HL-60/S4 treated with retinoic acid at 250 ng/mL for 4 days and 3 days (cell line): ENCODE results near the gene WNK2.

Source experiments
- in situ Hi-C: fragments of 300-500 bp; cut with MboI; formaldehyde crosslinking; loops from 2 replicates; pipeline ENCODE4 v1.7.0; 2022; ENCODE audit warnings: low sequenced_read_pairs

WNK2 gene

GRCh38 chr9:93288341-93288740 is 104.4 kb downstream of the WNK2 start:
- in situ Hi-C loops = no loop called here

GRCh38 chr9:93288891-93289883 is 105.2 kb downstream of the WNK2 start:
- in situ Hi-C loops = no loop called here

GRCh38 chr9:93290495-93291434 is 106.8 kb downstream of the WNK2 start:
- in situ Hi-C loops = no loop called here

- in situ Hi-C loops = no loop called here
These were observed 107.8 kb downstream of the WNK2 start for GRCh38 chr9:93291536-93292287.

GRCh38 chr9:93292288-93292615 is 108.3 kb downstream of the WNK2 start:
- in situ Hi-C loops = no loop called here

- in situ Hi-C loops = no loop called here
These were observed 108.9 kb downstream of the WNK2 start for GRCh38 chr9:93292664-93293328.

- in situ Hi-C loops = no loop called here
These were observed 110.1 kb downstream of the WNK2 start for GRCh38 chr9:93294011-93294410.

- in situ Hi-C loops = no loop called here
These were observed 111.1 kb downstream of the WNK2 start for GRCh38 chr9:93295031-93295430.

- in situ Hi-C loops = no loop called here
These were observed 111.6 kb downstream of the WNK2 start for GRCh38 chr9:93295456-93296076.

GRCh38 chr9:93296889-93297480 is 113.0 kb downstream of the WNK2 start:
- in situ Hi-C loops = no loop called here

GRCh38 chr9:93297659-93298497 is 113.9 kb downstream of the WNK2 start:
- in situ Hi-C loops = no loop called here

GRCh38 chr9:93298498-93299417 is 114.8 kb downstream of the WNK2 start:
- in situ Hi-C loops = no loop called here

- in situ Hi-C loops = loop anchor here (25.0 kb wide), 1 partner anchor 337 kb away; no protein-coding TSS in a partner anchor
These were observed 115.7 kb downstream of the WNK2 start for GRCh38 chr9:93299418-93300174.

GRCh38 chr9:93300175-93300572 is 116.2 kb downstream of the WNK2 start:
- in situ Hi-C loops = loop anchor here (25.0 kb wide), 1 partner anchor 338 kb away; no protein-coding TSS in a partner anchor

- in situ Hi-C loops = loop anchor here (25.0 kb wide), 1 partner anchor 338 kb away; no protein-coding TSS in a partner anchor
These were observed 116.7 kb downstream of the WNK2 start for GRCh38 chr9:93300585-93301081.

- in situ Hi-C loops = loop anchor here (25.0 kb wide), 1 partner anchor 339 kb away; no protein-coding TSS in a partner anchor
These were observed 117.4 kb downstream of the WNK2 start for GRCh38 chr9:93301291-93301811.
